Neutrophil (primary cell): ENCODE results near the gene CCDC186.

ENCODE experiments used
- H3K27ac ChIP-seq: fragments of 200-600 bp; sonication (generic); 2 replicates; pipeline ENCODE4 v1.5.1; 2016; ENCODE audit warnings: mild to moderate bottlenecking, moderate library complexity
- H3K27me3 ChIP-seq: fragments of 200-600 bp; sonication (generic); 2 replicates; pipeline ENCODE4 v1.6.0; 2016; ENCODE audit warnings: mild to moderate bottlenecking
- H3K36me3 ChIP-seq: fragments of 200-600 bp; sonication (generic); 2 replicates; pipeline ENCODE4 v1.5.1; 2017
- H3K4me1 ChIP-seq, 2 experiments: fragments of 200-600 bp in 1 of 2; sonication (generic) in 1 of 2; 1 replicate in 1 of 2; 2 replicates in 1 of 2; pipeline versions ENCODE4 v1.5.1 to v1.6.1; 2013 to 2016; ENCODE audit warnings: low read depth in 1 of 2, low read length in 1 of 2, mild to moderate bottlenecking in 1 of 2, moderate library complexity in 1 of 2; ENCODE audit not compliant: control insufficient read depth in 1 of 2, insufficient read depth in 1 of 2
- H3K4me3 ChIP-seq, 2 experiments: fragments of 200-600 bp in 1 of 2; sonication (generic) in 1 of 2; 1 replicate in 1 of 2; 2 replicates in 1 of 2; pipeline ENCODE4 v1.5.1; 2013 to 2016; ENCODE audit warnings: low read depth in 1 of 2, low read length in 1 of 2, mild to moderate bottlenecking in 1 of 2, moderate library complexity in 1 of 2
- H3K9me3 ChIP-seq: fragments of 200-600 bp; sonication (generic); 2 replicates; pipeline ENCODE4 v1.5.1; 2016
- CTCF ChIP-seq: fragments of 200-600 bp; sonication (generic); IDR thresholded peaks from 2 replicates; pipeline ENCODE4 v1.5.1; 2016; ENCODE audit warnings: antibody characterized with exemption

The CCDC186 gene

GRCh38 chr10:114174695-114175188 lies 739 bp upstream of the CCDC186 start:
- Histone ChIP-seq H3K27me3 (peaks cover 3% of the 10 kb centered on the region), H3K4me1 (peaks cover 25 to 26% of the 10 kb centered on the region in 2 experiments), H3K27ac (peak overlapping the region; percentile 93), H3K36me3 (no peaks in the 10 kb centered on the region), H3K4me3 (peak overlapping the region; percentile 81 to 97), H3K9me3 (no peaks in the 10 kb centered on the region)
- no peak for TF ChIP-seq CTCF

GRCh38 chr10:114173603-114173920 lies 441 bp downstream of the CCDC186 start:
- H3K9me3 ChIP-seq, result no peaks in the 10 kb centered on the region
- peaks cover 25 to 26% of the 10 kb centered on the region in 2 experiments for H3K4me1 ChIP-seq
- H3K4me3 ChIP-seq, result peak overlapping the region; percentile 81 to 97
- no peak for TF ChIP-seq CTCF
- peak overlapping the region; percentile 93 for H3K27ac ChIP-seq
- H3K36me3 ChIP-seq, result no peaks in the 10 kb centered on the region
- peaks cover 3% of the 10 kb centered on the region for H3K27me3 ChIP-seq

- peak overlapping the region; percentile 93 for H3K27ac ChIP-seq
- H3K36me3 ChIP-seq, result no peaks in the 10 kb centered on the region
- no peak for TF ChIP-seq CTCF
- peaks cover 3% of the 10 kb centered on the region for H3K27me3 ChIP-seq
- peak overlapping the region; percentile 81 to 97 for H3K4me3 ChIP-seq
- peaks cover 25 to 26% of the 10 kb centered on the region in 2 experiments for H3K4me1 ChIP-seq
- no peaks in the 10 kb centered on the region for H3K9me3 ChIP-seq
Observed at GRCh38 chr10:114172776-114173602, 1.0 kb downstream of the CCDC186 start.

GRCh38 chr10:114172216-114172615 lies 1.8 kb downstream of the CCDC186 start:
- H3K9me3 ChIP-seq, result no peaks in the 10 kb centered on the region
- H3K4me1 ChIP-seq, result peaks cover 25 to 26% of the 10 kb centered on the region in 2 experiments
- no peaks in the 10 kb centered on the region for H3K36me3 ChIP-seq
- peaks cover 2% of the 10 kb centered on the region for H3K27me3 ChIP-seq
- H3K27ac ChIP-seq, result no peak overlapping the region
- TF ChIP-seq CTCF, result no peak
- H3K4me3 ChIP-seq, result peak overlapping the region in 1 of 2 experiments; percentile 81

- no peak for TF ChIP-seq CTCF
- Histone ChIP-seq H3K4me3 (no peak overlapping the region), H3K36me3 (peaks cover 3% of the 10 kb centered on the region), H3K4me1 (peaks cover 15% of the 10 kb centered on the region in 2 experiments), H3K9me3 (no peaks in the 10 kb centered on the region), H3K27me3 (no peaks in the 10 kb centered on the region), H3K27ac (no peak overlapping the region)
Observed at GRCh38 chr10:114168450-114169009, 5.5 kb downstream of the CCDC186 start.
